Activated T-cell treated with anti-CD3 and anti-CD28 coated beads, Interleukin-2, amount 50 U/mL, for 72 hours (primary cell): ENCODE measurements around the gene GPR160. TPM values are rescaled to one million over a fixed set of nuclear protein-coding genes. Genes with fewer than 3 reads are reported as not detected.

Source experiments
- ATAC-seq, 2 donors: fragments of 150-1000 bp; cut with Tn5 transposase; replicated peaks in 1 of 2; 2 replicates each; pipeline ENCODE4 v1.10.0; 2021; ENCODE audit warnings: moderate library complexity in 2 of 2, mild to moderate bottlenecking in 1 of 2
- DNase-seq, 2 donors: peaks; one replicate each; pipeline ENCODE4 v3.0.0; 2021 to 2022; ENCODE audit warnings: mixed read lengths in 1 of 2
- H3K27ac Mint-ChIP-seq: one replicate; pipeline ENCODE4 v1.8.0; 2022; ENCODE audit warnings: mild to moderate bottlenecking, moderate library complexity, mixed read lengths
- H3K27me3 Mint-ChIP-seq: one replicate; pipeline ENCODE4 v1.8.0; 2022; ENCODE audit warnings: low read depth, mixed read lengths
- H3K36me3 Mint-ChIP-seq, 2 donors: one replicate each; pipeline ENCODE4 v1.8.0; 2022; ENCODE audit warnings: mixed read lengths in 2 of 2, mild to moderate bottlenecking in 1 of 2; ENCODE audit not compliant: insufficient read depth in 2 of 2
- H3K4me1 Mint-ChIP-seq: one replicate; pipeline ENCODE4 v1.8.0; 2022; ENCODE audit warnings: low read depth, mixed read lengths
- H3K4me3 Mint-ChIP-seq, 2 donors: one replicate each; pipeline ENCODE4 v1.8.0; 2022; ENCODE audit warnings: mild to moderate bottlenecking in 2 of 2, mixed read lengths in 2 of 2, moderate library complexity in 2 of 2
- H3K9me3 Mint-ChIP-seq, 2 donors: one replicate each; pipeline ENCODE4 v1.8.0; 2022; ENCODE audit warnings: mixed read lengths in 2 of 2
- total RNA-seq, 2 donors: library from RNA; stranded (reverse); gene quantifications; one replicate each; pipeline ENCODE4 v1.2.3, GENCODE V29; 2022

Gene GPR160
- total RNA-seq, 2 donors from 2014 or later: 13.3 to 14.4 TPM

DNA sequence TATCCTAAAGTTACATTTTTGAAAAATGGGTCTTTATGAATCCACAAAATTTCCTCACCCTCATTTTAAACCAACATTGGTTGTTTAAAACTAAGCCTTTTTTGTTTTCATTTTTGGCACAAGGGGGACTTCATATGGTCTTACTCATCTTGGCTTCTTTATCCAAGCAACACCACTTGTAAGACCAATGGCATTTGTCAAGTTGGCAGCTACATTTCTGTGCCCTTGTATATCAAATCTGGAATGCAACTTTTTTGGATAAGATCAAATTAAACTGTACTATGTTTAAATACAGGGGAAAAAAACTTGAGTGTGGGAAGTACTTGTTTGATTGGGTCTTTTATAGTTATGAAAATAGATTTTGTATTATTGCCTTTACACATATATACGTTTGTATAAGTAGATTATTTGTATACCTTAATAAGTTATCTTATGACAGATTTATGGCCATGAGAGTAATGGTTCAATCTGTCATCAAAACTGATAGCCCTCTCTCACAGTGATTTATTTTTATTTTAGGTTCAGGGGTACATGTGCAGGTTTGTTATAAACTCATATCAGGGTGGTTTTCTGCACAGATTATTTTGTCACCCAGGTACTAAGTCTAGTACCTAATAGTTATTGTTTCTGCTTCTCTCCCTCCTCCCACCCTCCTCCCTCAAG is 43.4 kb downstream of the GPR160 start:
- Mint-ChIP-seq H3K4me1 (peaks cover 11% of the 10 kb centered on the region), H3K27ac (no peak overlapping the region), H3K4me3 (no peak overlapping the region), H3K36me3 (peaks cover 5 to 10% of the 10 kb centered on the region in 2 donors), H3K9me3 (no peaks in the 10 kb centered on the region), H3K27me3 (no peaks in the 10 kb centered on the region)
- ATAC-seq (no peak), DNase-seq (no peak)

DNA sequence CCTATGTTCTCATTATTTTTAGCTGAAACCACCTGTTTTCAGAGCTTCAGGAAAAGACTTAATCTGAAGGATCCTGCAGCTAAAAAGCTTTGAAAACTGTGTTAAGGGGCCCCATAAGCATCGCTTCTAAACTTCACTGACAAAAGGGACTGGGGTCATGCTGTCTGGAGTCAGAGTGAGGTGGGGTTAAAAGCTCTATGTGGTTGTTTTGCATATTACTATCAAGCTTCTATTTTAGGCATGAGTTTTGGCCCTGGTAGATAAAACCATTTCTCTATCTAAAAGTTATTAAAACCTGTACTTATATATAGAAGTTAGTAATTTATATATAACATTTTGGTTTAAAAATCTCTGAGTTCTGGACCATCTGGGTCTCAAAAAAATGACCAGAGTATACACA is 45.5 kb downstream of the GPR160 start:
- no peak for ATAC-seq
- DNase-seq: no peak
- Mint-ChIP-seq H3K27me3 (no peaks in the 10 kb centered on the region), H3K36me3 (peaks cover 5 to 14% of the 10 kb centered on the region in 2 donors), H3K27ac (no peak overlapping the region), H3K9me3 (no peaks in the 10 kb centered on the region), H3K4me1 (no peaks in the 10 kb centered on the region), H3K4me3 (no peak overlapping the region)

DNA sequence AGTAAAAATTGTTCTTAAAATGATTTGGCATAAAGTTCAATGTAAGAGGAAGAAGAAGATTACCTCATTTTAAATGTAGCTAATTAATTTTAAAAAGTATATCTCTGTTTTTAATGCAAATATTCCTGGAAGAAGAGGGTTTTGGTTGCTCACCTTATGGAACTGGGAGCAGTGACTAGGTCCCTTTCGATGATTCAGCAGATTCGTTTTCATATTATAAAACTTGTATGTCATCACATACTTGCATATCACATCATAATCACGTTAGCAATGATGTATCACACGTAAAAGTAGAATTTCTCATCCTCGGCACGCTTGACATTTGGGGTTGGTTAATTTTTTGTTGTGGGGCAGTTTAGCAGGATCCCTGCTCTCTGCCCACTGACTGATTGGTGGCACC is 47.6 kb downstream of the GPR160 start:
- H3K4me3 Mint-ChIP-seq: no peak overlapping the region
- no peaks in the 10 kb centered on the region for H3K27me3 Mint-ChIP-seq
- H3K36me3 Mint-ChIP-seq: peaks cover 5 to 19% of the 10 kb centered on the region in 2 donors
- ATAC-seq (no peak), DNase-seq (no peak)
- peak overlapping the region; percentile 33 for H3K27ac Mint-ChIP-seq
- H3K9me3 Mint-ChIP-seq: no peaks in the 10 kb centered on the region
- peaks cover 4% of the 10 kb centered on the region for H3K4me1 Mint-ChIP-seq

DNA sequence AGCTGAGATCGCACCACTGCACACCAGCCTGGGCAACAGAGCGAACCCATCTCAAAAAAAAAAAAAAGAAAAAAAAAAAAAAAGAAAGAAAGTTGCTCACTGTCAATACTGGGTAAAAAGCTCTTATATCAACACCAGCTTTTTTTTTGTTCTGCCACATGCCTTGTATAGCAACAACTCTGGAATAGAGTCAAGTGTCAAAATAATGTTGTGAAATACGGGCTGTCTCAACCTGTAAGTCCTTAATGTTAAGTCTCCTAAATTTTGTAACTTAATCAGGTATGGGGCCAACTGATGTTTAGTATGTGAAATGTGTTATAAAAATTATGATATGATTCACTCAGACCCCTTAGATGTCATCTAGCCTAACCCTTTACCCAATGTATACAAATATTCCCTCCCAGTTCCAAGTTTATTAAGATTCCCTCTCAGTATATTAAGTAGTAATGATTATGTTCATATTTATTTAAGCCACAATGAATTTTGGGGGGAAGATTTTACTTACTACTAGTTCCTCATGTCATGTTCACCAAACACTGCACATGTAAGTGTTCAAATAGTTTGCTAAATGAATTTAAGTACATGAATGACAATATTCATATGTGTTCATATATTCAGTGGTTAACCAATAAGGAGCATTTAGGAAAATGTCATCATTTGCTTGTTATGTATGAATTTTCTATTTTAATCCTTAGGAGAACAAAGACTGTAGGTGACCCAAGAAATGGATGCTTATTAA is 52.2 kb downstream of the GPR160 start:
- H3K27ac Mint-ChIP-seq: peak overlapping the region; percentile 86
- peak in 1 of 2 donors; percentile 66 for ATAC-seq

DNA sequence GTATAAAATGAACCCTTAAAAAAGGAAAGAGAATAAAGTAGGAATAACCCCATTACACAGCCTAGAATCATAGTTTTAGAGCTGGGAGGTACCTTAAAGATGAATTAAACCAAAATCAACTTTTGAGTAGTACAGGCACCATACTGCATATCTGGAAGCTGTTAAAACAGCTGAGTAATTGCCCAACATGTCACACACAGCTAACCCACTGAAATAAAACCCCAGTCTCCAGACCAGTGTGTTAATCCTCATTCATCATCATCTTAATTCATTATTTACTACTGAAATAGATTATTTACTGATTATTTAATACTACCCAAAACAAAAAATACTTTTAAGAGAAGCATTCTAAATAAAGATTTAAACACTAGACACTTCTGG is 52.8 kb downstream of the GPR160 start:
- Mint-ChIP-seq H3K27me3 (no peaks in the 10 kb centered on the region), H3K4me3 (no peak overlapping the region), H3K9me3 (no peaks in the 10 kb centered on the region), H3K27ac (peak overlapping the region; percentile 87), H3K36me3 (peaks cover 6 to 30% of the 10 kb centered on the region in 2 donors), H3K4me1 (peaks cover 4% of the 10 kb centered on the region)
- ATAC-seq (peak; percentile 49 to 87), DNase-seq (no peak)

More for the DNA sequence above, 52.2 kb downstream of the GPR160 start:
- no peaks in the 10 kb centered on the region for H3K27me3 Mint-ChIP-seq
- H3K36me3 Mint-ChIP-seq: peaks cover 6 to 27% of the 10 kb centered on the region in 2 donors
- no peak for DNase-seq
- H3K9me3 Mint-ChIP-seq: no peaks in the 10 kb centered on the region
- H3K4me1 Mint-ChIP-seq: peaks cover 4% of the 10 kb centered on the region
- no peak overlapping the region for H3K4me3 Mint-ChIP-seq

DNA sequence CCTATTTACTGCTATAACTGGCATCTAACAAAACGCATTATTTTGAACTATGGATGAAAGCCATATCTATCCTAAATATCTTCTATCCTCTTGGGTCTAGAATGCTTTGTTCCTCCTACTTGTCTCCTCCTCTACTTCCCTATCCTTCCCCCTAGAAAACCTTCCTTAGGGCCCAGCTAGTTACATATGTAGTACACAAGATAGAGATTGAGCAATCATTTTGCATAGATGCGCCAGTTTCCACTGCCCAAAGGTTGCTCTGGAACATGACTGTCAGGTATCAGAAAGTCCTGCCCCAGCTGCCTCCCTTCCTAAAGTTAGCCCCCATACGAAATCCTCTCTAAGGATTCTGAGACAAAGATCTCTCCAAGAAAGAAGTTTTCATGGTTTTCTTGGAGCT is 55.1 kb downstream of the GPR160 start:
- Mint-ChIP-seq H3K27me3 (no peaks in the 10 kb centered on the region), H3K27ac (peak overlapping the region; percentile 50), H3K4me1 (peaks cover 7% of the 10 kb centered on the region), H3K4me3 (no peak overlapping the region), H3K9me3 (no peaks in the 10 kb centered on the region), H3K36me3 (peaks cover 5 to 34% of the 10 kb centered on the region in 2 donors)
- no peak for DNase-seq
- ATAC-seq: no peak

DNA sequence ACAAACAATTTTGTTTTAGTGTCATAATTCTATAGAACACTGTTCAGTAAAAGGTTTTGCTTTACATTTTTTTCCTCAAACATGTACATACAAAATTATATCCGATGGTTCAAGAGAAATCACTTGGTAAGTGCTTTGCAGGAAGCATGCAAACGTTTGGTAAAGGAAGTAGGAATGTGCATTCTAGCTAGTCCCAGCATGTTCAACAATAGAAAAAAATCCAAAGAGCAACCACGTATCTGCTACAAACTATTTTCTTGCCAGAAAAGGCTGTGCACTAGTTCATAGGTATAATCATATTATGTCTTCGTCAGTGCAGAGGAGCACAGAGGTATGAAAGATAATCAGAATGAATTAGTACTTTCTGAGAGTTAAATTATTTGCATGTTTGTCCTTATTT is 58.0 kb downstream of the GPR160 start:
- Mint-ChIP-seq H3K9me3 (no peaks in the 10 kb centered on the region), H3K36me3 (peaks cover 5 to 39% of the 10 kb centered on the region in 2 donors), H3K27me3 (no peaks in the 10 kb centered on the region), H3K4me3 (no peak overlapping the region), H3K27ac (peak overlapping the region; percentile 86), H3K4me1 (peaks cover 28% of the 10 kb centered on the region)
- ATAC-seq: no peak
- DNase-seq: no peak

DNA sequence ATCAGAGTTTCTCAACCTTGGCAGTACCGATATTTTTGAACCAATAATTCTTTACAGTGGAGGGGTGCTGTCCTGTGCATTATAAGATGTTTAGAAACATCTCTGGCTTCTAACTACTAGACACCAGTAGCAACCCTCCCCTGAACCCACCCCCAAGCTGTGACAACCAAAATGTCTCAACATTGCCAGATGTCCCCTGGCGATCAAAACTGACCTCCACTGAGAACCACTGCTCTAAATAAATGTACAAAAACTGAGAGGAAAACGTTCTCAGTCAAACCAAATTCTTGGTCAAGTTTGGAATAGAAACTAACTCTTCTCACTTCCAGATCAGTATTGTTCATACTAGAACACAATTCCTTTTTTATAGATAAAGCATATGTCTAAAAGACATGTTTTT is 58.5 kb downstream of the GPR160 start:
- Mint-ChIP-seq H3K27me3 (no peaks in the 10 kb centered on the region), H3K27ac (no peak overlapping the region), H3K9me3 (no peaks in the 10 kb centered on the region), H3K36me3 (peaks cover 5 to 39% of the 10 kb centered on the region in 2 donors), H3K4me1 (peaks cover 33% of the 10 kb centered on the region), H3K4me3 (no peak overlapping the region)
- ATAC-seq: no peak
- no peak for DNase-seq

DNA sequence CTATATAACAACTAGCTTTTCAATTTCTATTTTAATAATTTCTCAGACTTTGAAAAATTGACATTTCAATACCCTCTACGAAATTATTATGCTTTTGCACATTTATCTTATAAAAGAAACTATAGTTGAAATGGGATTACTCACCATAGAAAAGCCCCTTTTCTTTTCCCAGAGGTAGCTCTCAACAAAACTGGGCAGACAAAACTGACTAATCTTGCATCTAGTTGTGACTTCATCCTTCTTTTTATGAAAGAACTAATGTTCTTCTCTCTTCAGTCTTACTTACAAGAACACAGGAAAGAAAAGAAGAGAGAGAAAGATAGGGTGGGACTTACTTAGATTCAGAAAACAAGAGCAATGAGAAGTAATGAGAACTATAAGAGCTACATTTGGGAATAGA is 61.0 kb downstream of the GPR160 start:
- peak overlapping the region; percentile 27 to 53 for H3K4me3 Mint-ChIP-seq
- H3K36me3 Mint-ChIP-seq: peaks cover 8 to 42% of the 10 kb centered on the region in 2 donors
- no peak for DNase-seq
- H3K27ac Mint-ChIP-seq: peak overlapping the region; percentile 92
- ATAC-seq: peak; percentile 36 to 75
- H3K27me3 Mint-ChIP-seq: no peaks in the 10 kb centered on the region
- H3K4me1 Mint-ChIP-seq: peaks cover 33% of the 10 kb centered on the region
- no peaks in the 10 kb centered on the region for H3K9me3 Mint-ChIP-seq

DNA sequence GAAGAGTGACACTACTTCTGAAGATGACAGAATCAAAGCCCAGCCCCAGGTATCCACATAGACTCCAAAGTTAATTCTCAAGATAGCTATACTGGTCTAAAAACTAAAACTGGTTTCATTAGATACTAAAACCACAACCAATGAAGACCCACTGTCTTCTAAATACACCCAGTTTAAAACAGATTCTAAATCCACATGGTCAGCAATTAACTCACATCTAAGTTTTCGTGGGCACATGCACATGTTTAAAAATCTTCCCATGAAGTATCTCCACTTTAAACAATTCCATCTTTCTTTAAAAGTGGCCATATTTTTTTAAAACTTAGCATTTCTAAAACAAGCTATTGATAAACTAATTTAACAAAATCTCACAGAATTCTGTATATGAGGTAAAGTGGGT is 63.1 kb downstream of the GPR160 start:
- Mint-ChIP-seq H3K27ac (peak overlapping the region; percentile 65), H3K4me1 (peaks cover 33% of the 10 kb centered on the region), H3K4me3 (no peak overlapping the region), H3K27me3 (no peaks in the 10 kb centered on the region), H3K9me3 (no peaks in the 10 kb centered on the region), H3K36me3 (peaks cover 3 to 24% of the 10 kb centered on the region in 2 donors)
- ATAC-seq (no peak), DNase-seq (no peak)

DNA sequence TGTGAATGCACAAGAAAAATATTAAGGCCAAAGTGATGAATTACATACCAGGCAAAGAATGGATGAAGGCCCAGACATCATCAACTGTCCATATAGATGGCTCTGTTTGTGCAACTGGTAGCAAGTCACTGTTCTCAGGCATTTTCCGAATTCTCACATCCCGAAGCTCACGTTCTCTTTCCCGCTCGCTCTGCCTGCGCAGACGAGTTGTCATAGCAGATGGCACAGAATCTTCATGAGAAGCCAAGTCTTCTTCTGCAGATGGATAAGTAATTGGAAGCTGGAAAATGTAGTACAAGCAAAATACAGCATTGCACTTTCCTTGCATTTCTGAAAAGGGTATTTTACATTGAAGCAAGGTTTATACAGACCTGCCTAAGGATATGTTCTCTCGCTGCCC is 64.6 kb downstream of the GPR160 start:
- ATAC-seq (no peak), DNase-seq (no peak)
- Mint-ChIP-seq H3K4me1 (peaks cover 33% of the 10 kb centered on the region), H3K27me3 (no peaks in the 10 kb centered on the region), H3K27ac (peak overlapping the region; percentile 62), H3K36me3 (peaks cover 3 to 20% of the 10 kb centered on the region in 2 donors), H3K4me3 (no peak overlapping the region), H3K9me3 (no peaks in the 10 kb centered on the region)

DNA sequence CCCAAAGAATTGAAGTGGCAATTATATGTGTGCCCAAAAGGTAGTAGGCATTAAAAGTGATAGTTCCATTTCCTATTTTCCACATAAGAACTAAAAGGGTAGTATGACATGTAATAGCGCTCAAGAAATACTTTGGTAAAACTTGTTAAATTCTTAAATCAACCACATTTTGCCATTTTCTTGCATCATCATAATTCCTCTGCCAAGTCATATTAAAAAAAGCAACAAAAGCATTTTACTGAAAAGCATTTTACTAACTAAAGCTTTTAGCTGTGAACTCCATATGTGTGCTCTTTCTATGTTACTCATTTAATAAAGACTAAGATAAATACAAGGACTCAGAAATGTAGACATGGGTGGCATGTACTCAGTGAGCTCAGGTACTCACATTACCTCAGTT is 70.1 kb downstream of the GPR160 start:
- peaks cover 8 to 17% of the 10 kb centered on the region in 2 donors for H3K36me3 Mint-ChIP-seq
- no peaks in the 10 kb centered on the region for H3K9me3 Mint-ChIP-seq
- DNase-seq: no peak
- no peak for ATAC-seq
- no peak overlapping the region for H3K4me3 Mint-ChIP-seq
- peaks cover 16% of the 10 kb centered on the region for H3K4me1 Mint-ChIP-seq
- H3K27me3 Mint-ChIP-seq: no peaks in the 10 kb centered on the region
- peak overlapping the region; percentile 28 for H3K27ac Mint-ChIP-seq

DNA sequence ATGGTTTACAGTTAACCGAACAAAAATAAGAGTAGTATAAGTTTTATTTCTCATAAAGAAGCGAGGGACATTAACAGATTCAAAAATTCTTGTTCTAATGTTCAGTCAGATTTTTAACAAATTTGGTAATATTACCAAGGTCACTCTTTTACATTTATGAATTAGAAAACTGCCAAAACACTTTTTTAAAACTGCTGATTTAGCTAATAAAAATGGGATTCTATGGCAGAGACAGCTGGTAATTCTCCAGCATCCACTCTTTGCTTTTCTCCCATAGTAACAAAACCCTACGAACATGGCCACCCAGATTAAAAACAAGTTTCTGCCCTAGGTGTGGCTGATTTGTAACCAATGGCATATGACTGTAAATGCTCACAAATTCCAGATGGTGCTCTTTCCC is 71.2 kb downstream of the GPR160 start:
- Mint-ChIP-seq H3K36me3 (peaks cover 8 to 22% of the 10 kb centered on the region in 2 donors), H3K9me3 (no peaks in the 10 kb centered on the region), H3K27me3 (no peaks in the 10 kb centered on the region), H3K27ac (peak overlapping the region; percentile 78), H3K4me3 (no peak overlapping the region), H3K4me1 (peaks cover 16% of the 10 kb centered on the region)
- no peak for DNase-seq
- ATAC-seq: no peak
